ENCODE measurements around the gene CLPSL2.

GRCh38 chr6:35759426-35759825 is 17.0 kb upstream of the CLPSL2 start:
- no peak for TF ChIP-seq EZH2 (IDR thresholded peaks at IDR 0.05; ENCODE audit: borderline replicate concordance, low read length)
- no peak for TF ChIP-seq CTCF (conservative IDR thresholded peaks at IDR 0.05 in 1 of 2, IDR thresholded peaks at IDR 0.05 in 1 of 2; ENCODE audit: extremely low read depth in 1 of 2, insufficient read depth in 1 of 2, low read depth in 1 of 2, low read length in 2 of 2)

All from mammary epithelial cell (primary cell).